ENCODE measurements around the gene ABHD16A. TPM values are rescaled to one million over a fixed set of nuclear protein-coding genes. Genes with fewer than 3 reads are reported as not detected.

ABHD16A gene
- total RNA-seq, 1 experiment from 2014 or later, result 47.2 TPM

GRCh38 chr6:31720196-31720770 lies 17.2 kb upstream of the ABHD16A start:
- in situ Hi-C loops (cut with HindIII; ENCODE audit: low pct_unique_long_range_greater_than_20kb, low sequenced_read_pairs), result no loop called here
- no TSS peak for BruUV-seq (replicated peaks)

DNA sequence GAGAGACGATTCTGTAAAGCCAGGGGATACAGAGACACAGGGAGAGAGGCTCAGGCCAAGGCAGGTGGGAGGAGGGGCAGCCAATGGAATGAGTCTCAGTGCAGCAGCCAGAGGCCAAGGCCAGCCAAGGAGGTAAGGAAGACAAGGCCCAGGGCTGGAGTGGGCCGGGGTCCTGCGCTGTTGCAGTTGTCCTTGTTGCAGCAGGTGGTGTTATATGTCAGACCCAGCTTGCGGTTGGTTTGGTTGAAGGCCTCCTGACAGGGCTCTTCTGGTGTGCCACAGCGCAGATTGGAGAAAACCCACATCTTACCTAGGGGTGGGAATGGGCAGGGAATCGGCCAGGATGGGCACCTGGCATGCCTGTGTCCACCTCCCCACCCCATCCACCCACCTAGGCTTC lies 15.9 kb upstream of the ABHD16A start:
- Histone ChIP-seq H3K4me3 (ENCODE audit: low read depth in 2 of 2, low read length in 2 of 2) (no peak overlapping the region), H3K9me3 (ENCODE audit: control insufficient read depth, insufficient read depth, low read depth, low read length) (no peaks in the 10 kb centered on the region), H3K36me3 (ENCODE audit: control insufficient read depth, insufficient read depth, low read length) (no peaks in the 10 kb centered on the region), H3K27me3 (ENCODE audit: control insufficient read depth, insufficient read depth, low read length) (no peaks in the 10 kb centered on the region), H3K4me1 (ENCODE audit: control insufficient read depth, insufficient read depth, low read length) (no peaks in the 10 kb centered on the region), H3K27ac (ENCODE audit: low read length) (no peak overlapping the region)
- CTCF ChIA-PET, result no interaction called here
- TF ChIP-seq, protein P1, sequence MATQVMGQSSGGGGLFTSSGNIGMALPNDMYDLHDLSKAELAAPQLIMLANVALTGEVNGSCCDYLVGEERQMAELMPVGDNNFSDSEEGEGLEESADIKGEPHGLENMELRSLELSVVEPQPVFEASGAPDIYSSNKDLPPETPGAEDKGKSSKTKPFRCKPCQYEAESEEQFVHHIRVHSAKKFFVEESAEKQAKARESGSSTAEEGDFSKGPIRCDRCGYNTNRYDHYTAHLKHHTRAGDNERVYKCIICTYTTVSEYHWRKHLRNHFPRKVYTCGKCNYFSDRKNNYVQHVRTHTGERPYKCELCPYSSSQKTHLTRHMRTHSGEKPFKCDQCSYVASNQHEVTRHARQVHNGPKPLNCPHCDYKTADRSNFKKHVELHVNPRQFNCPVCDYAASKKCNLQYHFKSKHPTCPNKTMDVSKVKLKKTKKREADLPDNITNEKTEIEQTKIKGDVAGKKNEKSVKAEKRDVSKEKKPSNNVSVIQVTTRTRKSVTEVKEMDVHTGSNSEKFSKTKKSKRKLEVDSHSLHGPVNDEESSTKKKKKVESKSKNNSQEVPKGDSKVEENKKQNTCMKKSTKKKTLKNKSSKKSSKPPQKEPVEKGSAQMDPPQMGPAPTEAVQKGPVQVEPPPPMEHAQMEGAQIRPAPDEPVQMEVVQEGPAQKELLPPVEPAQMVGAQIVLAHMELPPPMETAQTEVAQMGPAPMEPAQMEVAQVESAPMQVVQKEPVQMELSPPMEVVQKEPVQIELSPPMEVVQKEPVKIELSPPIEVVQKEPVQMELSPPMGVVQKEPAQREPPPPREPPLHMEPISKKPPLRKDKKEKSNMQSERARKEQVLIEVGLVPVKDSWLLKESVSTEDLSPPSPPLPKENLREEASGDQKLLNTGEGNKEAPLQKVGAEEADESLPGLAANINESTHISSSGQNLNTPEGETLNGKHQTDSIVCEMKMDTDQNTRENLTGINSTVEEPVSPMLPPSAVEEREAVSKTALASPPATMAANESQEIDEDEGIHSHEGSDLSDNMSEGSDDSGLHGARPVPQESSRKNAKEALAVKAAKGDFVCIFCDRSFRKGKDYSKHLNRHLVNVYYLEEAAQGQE (IDR thresholded peaks at IDR 0.05; ENCODE audit: insufficient read depth in 1 of 2, low read depth in 2 of 2, low read length in 1 of 2), result no peak
- no peak for TF ChIP-seq CTCF (IDR thresholded peaks at IDR 0.05)
- TF ChIP-seq TCF7L2 (IDR thresholded peaks at IDR 0.05; ENCODE audit: low read depth, low read length), result no peak
- no peak for TF ChIP-seq SIN3A (IDR thresholded peaks at IDR 0.05; ENCODE audit: borderline replicate concordance, insufficient read depth, low read depth, low read length)
- TF ChIP-seq POLR2AphosphoS5 (IDR thresholded peaks at IDR 0.05; ENCODE audit: low read depth, low read length), result no peak
- in situ Hi-C loops (cut with HindIII; ENCODE audit: low pct_unique_long_range_greater_than_20kb, low sequenced_read_pairs), result no loop called here
- BruUV-seq (replicated peaks), result no TSS peak
- DNase-seq (ENCODE audit: low read depth, low spot score), result no peak
- intact Hi-C loops (cut with micrococcal nuclease; ENCODE audit: unreplicated experiment), result no loop called here
- ATAC-seq, result no peak
- POLR2A ChIA-PET, result interaction anchor here (0.6 kb wide), 1 partner anchor 15 kb away, joined by 3 read pairs; no protein-coding TSS in a partner anchor

More at GRCh38 chr6:31720196-31720770, 17.2 kb upstream of the ABHD16A start:
- no peak for ATAC-seq
- H3K27me3 ChIP-seq (ENCODE audit: control insufficient read depth, insufficient read depth, low read length), result no peaks in the 10 kb centered on the region
- H3K9me3 ChIP-seq (ENCODE audit: control insufficient read depth, insufficient read depth, low read depth, low read length), result no peaks in the 10 kb centered on the region
- intact Hi-C loops (cut with micrococcal nuclease; ENCODE audit: unreplicated experiment), result no loop called here
- ChIA-PET CTCF (no interaction called here), POLR2A (interaction anchor here (0.6 kb wide), 1 partner anchor 107 kb away, joined by 3 read pairs; the partner anchor contains the start of gene HSPA1B)
- no peak overlapping the region for H3K4me3 ChIP-seq (ENCODE audit: low read depth in 2 of 2, low read length in 2 of 2)
- no peak for TF ChIP-seq SIN3A (IDR thresholded peaks at IDR 0.05; ENCODE audit: borderline replicate concordance, insufficient read depth, low read depth, low read length)
- TF ChIP-seq, protein P1 (IDR thresholded peaks at IDR 0.05; ENCODE audit: insufficient read depth in 1 of 2, low read depth in 2 of 2, low read length in 1 of 2), result no peak
- TF ChIP-seq POLR2AphosphoS5 (IDR thresholded peaks at IDR 0.05; ENCODE audit: low read depth, low read length), result no peak
- no peak for TF ChIP-seq TCF7L2 (IDR thresholded peaks at IDR 0.05; ENCODE audit: low read depth, low read length)
- TF ChIP-seq CTCF (IDR thresholded peaks at IDR 0.05), result no peak
- H3K4me1 ChIP-seq (ENCODE audit: control insufficient read depth, insufficient read depth, low read length), result no peaks in the 10 kb centered on the region
- no peak overlapping the region for H3K27ac ChIP-seq (ENCODE audit: low read length)
- H3K36me3 ChIP-seq (ENCODE audit: control insufficient read depth, insufficient read depth, low read length), result no peaks in the 10 kb centered on the region
- DNase-seq (ENCODE audit: low read depth, low spot score), result no peak

Data from Panc1 (cell line).